Adipose tissue (tissue), 3 donors: Measurements from ENCODE around the gene FOXB1. TPM values are rescaled to one million over a fixed set of nuclear protein-coding genes. Genes with fewer than 3 reads are reported as not detected.

Experiments
- H3K27ac ChIP-seq: one replicate; pipeline ENCODE4 v1.5.1; 2013; ENCODE audit warnings: low read depth, low read length
- WGBS, 3 donors: extraction: QIAGEN DNeasy Blood & Tissue Kit; methylation state at CpG; one replicate each; pipeline ENCODE4 v1.1.7; 2013; 5-methylcytosine and 5-hydroxymethylcytosine counted together
- polyA plus RNA-seq, 3 donors: library from polyadenylated mRNA; stranded (reverse); fragments of 200-250 nt; gene quantifications; one replicate each; pipeline ENCODE4 v1.2.3, GENCODE V29; 2013
- donor health status: healthy with polysubstance abuse.
- donor health status: Bipolar disorder and iron deficiency.
- donor health status: healthy.

The FOXB1 gene
- polyA plus RNA-seq, 3 donors = not detected

GRCh38 chr15:60009980-60010732, 6.0 kb downstream of the FOXB1 start:
- H3K27ac ChIP-seq = no peak overlapping the region
- 11 to 30% (median 18%) methylated on average over 13 of the region's 13 CpGs for WGBS, 3 donors

GRCh38 chr15:60010858-60011257, 6.7 kb downstream of the FOXB1 start:
- H3K27ac ChIP-seq = no peak overlapping the region
- WGBS, 3 donors = 18 to 44% (median 31%) methylated on average over 2 of the region's 2 CpGs

DNA sequence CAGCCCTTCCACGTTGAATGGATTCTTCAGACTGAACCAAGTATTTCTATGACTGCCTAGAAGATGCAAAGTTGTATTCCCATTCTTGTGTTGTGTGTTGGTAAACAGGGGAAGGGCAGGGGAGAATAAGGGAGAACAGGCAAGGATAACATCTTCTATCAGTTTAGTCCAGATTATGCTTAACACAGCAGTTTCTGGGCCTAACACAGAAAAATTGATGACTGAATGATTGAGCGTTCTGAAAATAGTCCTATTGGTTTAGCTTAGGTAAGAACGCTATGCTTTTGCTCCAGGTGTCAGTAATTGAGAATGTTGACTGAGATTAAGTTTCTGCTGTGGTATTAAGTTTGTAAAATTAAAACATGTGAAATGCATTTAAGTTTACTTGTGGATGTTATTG, 8.6 kb downstream of the FOXB1 start:
- WGBS, 3 donors = 43 to 78% (median 73%) methylated on average over 3 of the region's 3 CpGs
- no peak overlapping the region for H3K27ac ChIP-seq

DNA sequence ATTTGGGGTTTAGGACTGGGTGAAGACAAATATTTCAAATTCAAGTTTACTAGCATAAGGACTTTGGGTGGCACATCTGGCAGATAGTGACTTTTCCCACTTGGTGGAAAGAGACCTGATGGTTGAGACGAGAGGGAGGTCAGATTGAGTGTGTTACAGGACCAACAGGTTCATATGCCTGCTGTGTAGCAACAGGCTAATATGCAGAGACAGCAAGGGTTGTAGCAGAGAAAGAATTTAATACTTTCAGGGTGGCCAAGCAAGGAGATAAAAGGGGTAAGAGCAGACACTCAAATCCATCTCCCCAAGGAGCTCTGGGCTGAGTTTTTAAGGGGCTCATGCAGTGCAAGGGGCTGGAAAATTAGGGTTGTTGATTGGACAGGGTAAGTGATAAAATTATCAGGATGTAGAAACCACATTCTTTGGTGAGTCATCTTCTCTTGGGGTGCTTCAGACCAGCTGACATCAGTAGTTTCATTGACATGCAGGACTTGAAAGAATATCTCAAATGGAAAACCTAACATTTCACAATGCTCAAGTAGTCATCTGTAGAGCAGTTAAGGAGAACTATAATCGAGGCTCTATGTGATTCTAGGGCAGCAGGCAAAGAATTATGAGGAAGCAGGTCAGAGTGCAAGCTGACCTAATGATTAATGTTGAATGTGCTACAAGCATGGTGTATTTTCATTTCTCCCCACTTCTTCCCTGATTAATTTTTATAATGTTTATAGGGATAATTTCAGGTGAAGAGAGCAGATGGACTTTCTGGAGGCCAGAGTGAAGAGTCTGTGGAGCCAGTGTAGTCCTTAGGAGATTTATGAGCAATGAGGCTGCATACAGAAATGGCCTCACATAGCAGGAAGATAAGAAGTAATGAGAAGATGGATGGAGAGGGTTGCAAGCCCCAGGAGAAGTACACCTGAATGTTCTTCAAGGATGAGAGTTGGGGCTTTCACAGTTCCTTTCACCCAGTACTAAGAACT, 13.7 kb downstream of the FOXB1 start:
- no peak overlapping the region for H3K27ac ChIP-seq
- WGBS, 3 donors = 10 to 13% (median 10%) methylated on average over 2 of the region's 2 CpGs

GRCh38 chr15:60020736-60021135, 16.6 kb downstream of the FOXB1 start:
- no peak overlapping the region for H3K27ac ChIP-seq
- 23 to 56% (median 53%) methylated on average over 3 of the region's 3 CpGs for WGBS, 3 donors

DNA sequence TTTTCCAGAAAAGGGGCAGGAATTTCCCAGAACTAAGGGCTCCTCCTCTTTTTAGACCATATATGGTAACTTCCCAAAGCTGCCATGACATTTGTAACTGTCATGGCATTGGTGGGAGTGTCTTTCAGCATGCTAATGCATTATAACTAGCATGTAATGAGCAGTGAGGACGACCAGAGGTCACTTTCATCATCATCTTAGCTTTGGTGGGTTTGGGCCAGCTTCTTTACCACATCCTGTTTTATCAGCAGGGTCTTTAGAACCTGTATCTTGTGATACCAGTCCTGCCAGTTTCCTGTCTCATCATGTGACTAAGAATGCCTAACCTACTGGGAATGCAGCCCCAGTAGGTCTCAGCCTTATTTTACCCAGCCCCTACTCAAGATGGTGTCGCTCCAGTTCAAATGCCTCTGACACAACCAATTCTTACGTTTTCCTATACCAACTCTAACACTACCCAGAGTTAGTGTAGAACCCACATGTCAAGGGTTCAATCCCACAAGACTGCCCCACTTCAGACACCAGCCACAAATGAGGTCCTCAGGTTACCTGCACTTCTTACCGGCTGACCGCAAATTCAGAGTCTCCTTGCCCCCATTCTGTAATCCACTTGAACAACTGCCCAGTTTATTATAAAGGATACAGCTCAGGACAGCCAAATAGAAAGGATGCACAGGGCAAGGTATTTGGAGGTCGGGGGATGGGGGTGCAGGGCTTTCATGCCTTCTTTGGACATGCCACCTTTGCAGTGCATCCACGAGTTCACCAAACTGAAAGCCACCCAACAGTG, 17.7 kb downstream of the FOXB1 start:
- WGBS, 3 donors = 70 to 78% (median 74%) methylated on average over 7 of the region's 7 CpGs
- no peak overlapping the region for H3K27ac ChIP-seq

GRCh38 chr15:60022379-60022741, 18.2 kb downstream of the FOXB1 start:
- H3K27ac ChIP-seq = no peak overlapping the region
- 59 to 70% (median 61%) methylated on average over 3 of the region's 3 CpGs for WGBS, 3 donors

DNA sequence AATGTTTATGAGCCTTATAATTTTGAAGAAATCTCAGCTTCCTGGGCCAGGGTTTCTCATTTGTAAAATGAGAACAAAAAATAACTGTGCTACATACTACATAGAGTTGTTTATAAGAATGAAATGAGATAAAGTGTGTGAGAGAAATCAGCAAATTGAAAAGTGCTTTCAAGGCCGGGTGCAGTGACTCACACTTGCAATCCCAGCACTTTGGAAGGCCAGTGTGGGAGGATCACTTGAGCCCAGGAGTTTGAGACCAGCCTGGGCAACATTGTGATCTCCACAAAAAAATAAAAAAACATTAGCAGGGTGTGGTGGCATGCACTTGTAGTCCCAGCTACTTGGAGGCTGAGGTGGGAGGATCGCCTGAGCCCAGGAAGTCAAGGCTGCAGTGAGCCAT, 22.4 kb downstream of the FOXB1 start:
- H3K27ac ChIP-seq = no peak overlapping the region
- WGBS, 3 donors = 59 to 77% (median 77%) methylated on average over 2 of the region's 2 CpGs

DNA sequence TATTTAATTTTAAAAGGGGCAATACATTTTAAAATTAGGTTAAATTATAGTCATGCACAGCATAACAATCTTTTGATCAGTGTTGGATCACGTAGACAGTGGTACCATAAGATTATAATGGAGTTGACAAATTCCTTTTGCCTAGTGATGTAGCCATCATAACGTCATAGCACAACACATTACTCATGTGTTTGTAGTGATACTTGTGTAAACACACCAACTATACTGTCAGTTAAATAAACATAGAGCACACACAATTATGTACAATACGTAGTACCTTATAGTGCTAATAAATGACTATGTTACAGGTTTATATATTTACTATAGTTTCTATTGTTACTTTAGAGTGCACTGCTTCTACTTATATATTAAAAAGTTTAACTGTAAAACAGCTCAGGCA, 31.2 kb downstream of the FOXB1 start:
- no peak overlapping the region for H3K27ac ChIP-seq
- WGBS, 3 donors = 52 to 72% (median 69%) methylated on average over 3 of the region's 3 CpGs

GRCh38 chr15:60039316-60039715, 35.2 kb downstream of the FOXB1 start:
- H3K27ac ChIP-seq = no peak overlapping the region
- WGBS, 3 donors = 48 to 60% (median 53%) methylated on average over 3 of the region's 3 CpGs

DNA sequence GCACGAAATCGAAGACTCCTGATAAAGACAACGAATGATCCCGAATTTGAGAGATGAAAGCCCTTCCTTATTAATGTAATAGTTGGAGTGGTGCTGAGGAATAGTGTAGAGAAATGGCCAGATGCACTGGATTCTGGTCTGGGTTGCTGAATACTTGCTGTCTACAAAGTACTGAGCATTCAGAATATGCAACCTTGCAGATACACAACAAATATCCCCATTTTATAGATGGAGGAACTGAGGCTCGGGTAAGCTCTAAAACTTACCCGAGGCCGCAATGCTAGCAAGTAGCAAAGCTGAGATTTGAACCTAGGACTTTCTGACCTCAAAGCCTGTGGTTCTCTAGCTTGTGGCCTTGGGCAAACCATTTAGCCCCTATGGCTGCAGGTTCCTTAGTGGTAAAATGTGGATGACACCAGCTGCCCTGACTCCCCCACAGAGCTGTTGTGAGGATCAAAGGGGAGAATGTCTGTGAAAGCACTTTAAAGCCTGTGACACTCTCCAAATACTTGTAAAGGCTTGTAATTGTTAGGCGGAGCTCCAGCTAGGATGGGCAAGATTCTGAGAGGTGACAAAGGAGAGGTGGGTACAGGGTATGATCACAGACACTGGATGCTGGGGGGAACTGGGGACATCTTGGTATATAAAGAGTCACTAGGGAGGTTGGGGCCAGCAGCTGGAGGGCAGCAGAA, 39.8 kb downstream of the FOXB1 start:
- H3K27ac ChIP-seq = no peak overlapping the region
- WGBS, 3 donors = 78 to 87% (median 86%) methylated on average over 8 of the region's 8 CpGs

GRCh38 chr15:60044636-60045270, 40.6 kb downstream of the FOXB1 start:
- WGBS, 3 donors = 46 to 48% (median 48%) methylated on average over 5 of the region's 5 CpGs
- no peak overlapping the region for H3K27ac ChIP-seq

DNA sequence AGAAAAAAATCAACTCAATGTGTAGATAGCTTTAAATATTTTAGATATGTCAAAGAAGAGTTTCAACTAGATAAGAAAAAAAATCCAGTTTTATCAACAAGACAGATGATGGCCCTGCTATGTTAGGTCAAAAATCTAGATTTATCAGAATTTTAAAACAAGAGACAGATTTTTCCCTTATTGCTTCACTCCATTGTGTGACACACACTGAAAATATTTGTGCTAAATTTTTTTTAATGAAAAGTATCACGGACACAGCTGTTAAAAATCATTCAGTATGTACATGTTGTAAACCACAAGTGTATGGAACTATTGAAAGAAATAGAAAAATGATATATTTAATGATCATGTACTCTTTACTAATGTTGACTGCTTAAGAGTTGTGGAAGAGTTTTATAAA, 43.6 kb downstream of the FOXB1 start:
- 45 to 70% (median 50%) methylated on average over 1 of the region's 1 CpG for WGBS, 3 donors

GRCh38 chr15:60049948-60050347, 45.8 kb downstream of the FOXB1 start:
- 84 to 93% (median 92%) methylated on average over 1 of the region's 1 CpG for WGBS, 3 donors
- no peak overlapping the region for H3K27ac ChIP-seq

More for the DNA sequence above, 43.6 kb downstream of the FOXB1 start:
- no peak overlapping the region for H3K27ac ChIP-seq

- no peak overlapping the region for H3K27ac ChIP-seq
- 68 to 90% (median 85%) methylated on average over 2 of the region's 2 CpGs for WGBS, 3 donors
Measured at GRCh38 chr15:60052796-60053195, 48.7 kb downstream of the FOXB1 start.

DNA sequence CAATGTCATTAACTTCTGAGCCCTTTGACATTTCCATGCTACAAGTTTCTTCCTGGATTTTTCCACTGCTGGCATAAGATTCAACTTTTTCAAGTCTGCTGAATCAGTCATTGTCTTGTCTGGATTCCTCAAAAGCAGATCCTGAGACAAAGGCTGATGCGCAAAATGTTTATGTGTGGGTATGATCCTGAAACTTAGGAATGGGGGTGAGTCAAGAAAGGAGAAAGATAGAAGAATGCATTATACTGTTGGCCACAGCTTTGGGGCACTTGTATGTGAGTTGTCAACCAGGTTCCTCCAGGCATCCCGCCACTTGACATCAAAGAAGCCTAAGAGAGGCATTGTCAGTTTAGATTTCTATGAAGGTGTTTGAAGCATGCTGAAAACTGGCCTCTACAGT, 50.4 kb downstream of the FOXB1 start:
- H3K27ac ChIP-seq = no peak overlapping the region
- WGBS, 3 donors = 78 to 90% (median 89%) methylated on average over 2 of the region's 2 CpGs
